DOHH2 (cell line): Measurements from ENCODE around the gene LILRB3.

Source experiments
- H3F3A ChIP-seq: fragments of 200-600 bp; sonication (generic), shearing (Covaris generic); 2 replicates; pipeline ENCODE4 v1.6.0; 2016; ENCODE audit warnings: antibody characterized with exemption, mild to moderate bottlenecking; ENCODE audit not compliant: control insufficient read depth, insufficient read depth
- H3K27ac ChIP-seq: fragments of 200-600 bp; sonication (generic); 2 replicates; pipeline ENCODE4 v1.5.1; 2014; ENCODE audit warnings: low read depth, mild to moderate bottlenecking, low read length, moderate library complexity
- H3K27me3 ChIP-seq: fragments of 200-600 bp; sonication (generic); 2 replicates; pipeline ENCODE4 v1.6.1; 2014; ENCODE audit warnings: mild to moderate bottlenecking, low read length, mixed read lengths; ENCODE audit not compliant: control insufficient read depth
- H3K36me3 ChIP-seq: fragments of 200-600 bp; sonication (generic); 2 replicates; pipeline ENCODE4 v1.6.1; 2014; ENCODE audit warnings: mild to moderate bottlenecking, low read length, moderate library complexity, mixed read lengths; ENCODE audit not compliant: control insufficient read depth
- H3K4me1 ChIP-seq: fragments of 200-600 bp; sonication (generic); 2 replicates; pipeline ENCODE4 v1.6.1; 2014; ENCODE audit warnings: mild to moderate bottlenecking, low read length, mixed read lengths; ENCODE audit not compliant: control insufficient read depth
- H3K4me2 ChIP-seq: fragments of 200-600 bp; sonication (generic); 2 replicates; pipeline ENCODE4 v1.6.0; 2014; ENCODE audit warnings: mild to moderate bottlenecking, low read length, moderate library complexity
- H3K4me3 ChIP-seq: fragments of 200-600 bp; sonication (generic); 2 replicates; pipeline ENCODE4 v1.5.1; 2014; ENCODE audit warnings: mild to moderate bottlenecking, low read length, mixed read lengths
- H3K79me2 ChIP-seq: fragments of 200-600 bp; sonication (generic); 2 replicates; pipeline ENCODE4 v1.6.1; 2014; ENCODE audit warnings: mild to moderate bottlenecking, low read length, mixed read lengths; ENCODE audit not compliant: control insufficient read depth
- H3K9me2 ChIP-seq: fragments of 200-600 bp; sonication (generic); replicated peaks from 2 replicates; pipeline ENCODE4 v1.6.1; 2014; ENCODE audit warnings: mild to moderate bottlenecking, low read length, mixed read lengths; ENCODE audit not compliant: control insufficient read depth
- H3K9me3 ChIP-seq: fragments of 200-600 bp; sonication (generic); 2 replicates; pipeline ENCODE4 v1.6.1; 2014; ENCODE audit warnings: antibody characterized with exemption, low read length, mixed read lengths; ENCODE audit not compliant: control insufficient read depth, insufficient read depth
- H4K20me1 ChIP-seq: fragments of 200-600 bp; sonication (generic); 2 replicates; pipeline ENCODE4 v1.6.0; 2014; ENCODE audit warnings: low read depth, mild to moderate bottlenecking, antibody characterized with exemption, low read length, moderate library complexity; ENCODE audit not compliant: control insufficient read depth, insufficient read depth
- CTCF ChIP-seq: fragments of 200-600 bp; sonication (generic); IDR thresholded peaks from one replicate; pipeline ENCODE4 v1.5.1; 2014; ENCODE audit warnings: antibody characterized with exemption, mild to moderate bottlenecking, low read depth, low read length; ENCODE audit not compliant: poor library complexity, severe bottlenecking
- EZH2phosphoT487 ChIP-seq: fragments of 200-600 bp; sonication (generic); IDR thresholded peaks from 2 replicates; pipeline ENCODE4 v1.6.1; 2017; ENCODE audit warnings: borderline replicate concordance, mild to moderate bottlenecking, antibody characterized with exemption, low read length, moderate library complexity, mixed read lengths

The LILRB3 gene

DNA sequence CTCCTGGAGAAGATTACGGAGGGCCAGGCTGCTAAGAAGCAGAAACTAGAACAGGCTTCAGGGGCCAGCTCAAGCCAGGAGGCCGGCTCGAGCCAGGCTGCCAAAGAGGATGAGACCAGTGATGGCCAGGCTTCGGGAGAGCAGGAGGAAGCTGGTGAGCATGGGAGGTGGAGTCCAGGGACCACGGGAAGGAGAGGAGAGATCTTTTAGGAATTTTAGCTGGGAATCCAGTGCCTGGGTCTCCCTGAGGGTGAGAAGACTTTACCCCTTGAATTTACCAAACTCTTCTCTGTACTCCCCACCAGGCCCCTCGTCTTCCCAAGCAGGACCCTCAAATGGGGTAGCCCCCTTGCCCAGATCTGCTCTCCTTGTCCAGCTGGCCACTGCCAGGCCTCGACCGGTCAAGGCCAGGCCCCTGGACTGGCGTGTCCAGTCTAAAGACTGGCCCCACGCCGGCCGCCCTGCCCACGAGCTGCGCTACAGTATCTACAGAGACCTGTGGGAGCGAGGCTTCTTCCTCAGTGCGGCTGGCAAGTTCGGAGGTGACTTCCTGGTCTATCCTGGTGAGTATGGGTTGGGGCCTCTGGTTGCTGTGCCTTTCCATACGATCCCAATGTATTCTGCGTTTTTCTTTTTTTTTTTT is 30.9 kb downstream of the LILRB3 start:
- Histone ChIP-seq H3F3A (no peaks in the 10 kb centered on the region; the same call in 1 of the 2 replicates), H3K4me1 (peaks cover 19% of the 10 kb centered on the region), H3K27ac (peak overlapping the region; percentile 83), H3K27me3 (no peaks in the 10 kb centered on the region), H3K36me3 (peaks cover 23% of the 10 kb centered on the region), H3K79me2 (peaks cover 29% of the 10 kb centered on the region), H3K4me3 (peak overlapping the region; percentile 85), H3K9me3 (no peaks in the 10 kb centered on the region), H3K9me2 (no peaks in the 10 kb centered on the region), H4K20me1 (peaks cover 4% of the 10 kb centered on the region; the same call in 1 of the 2 replicates), H3K4me2 (peak overlapping the region; percentile 95)
- no peak for TF ChIP-seq EZH2phosphoT487
- TF ChIP-seq CTCF: no peak

DNA sequence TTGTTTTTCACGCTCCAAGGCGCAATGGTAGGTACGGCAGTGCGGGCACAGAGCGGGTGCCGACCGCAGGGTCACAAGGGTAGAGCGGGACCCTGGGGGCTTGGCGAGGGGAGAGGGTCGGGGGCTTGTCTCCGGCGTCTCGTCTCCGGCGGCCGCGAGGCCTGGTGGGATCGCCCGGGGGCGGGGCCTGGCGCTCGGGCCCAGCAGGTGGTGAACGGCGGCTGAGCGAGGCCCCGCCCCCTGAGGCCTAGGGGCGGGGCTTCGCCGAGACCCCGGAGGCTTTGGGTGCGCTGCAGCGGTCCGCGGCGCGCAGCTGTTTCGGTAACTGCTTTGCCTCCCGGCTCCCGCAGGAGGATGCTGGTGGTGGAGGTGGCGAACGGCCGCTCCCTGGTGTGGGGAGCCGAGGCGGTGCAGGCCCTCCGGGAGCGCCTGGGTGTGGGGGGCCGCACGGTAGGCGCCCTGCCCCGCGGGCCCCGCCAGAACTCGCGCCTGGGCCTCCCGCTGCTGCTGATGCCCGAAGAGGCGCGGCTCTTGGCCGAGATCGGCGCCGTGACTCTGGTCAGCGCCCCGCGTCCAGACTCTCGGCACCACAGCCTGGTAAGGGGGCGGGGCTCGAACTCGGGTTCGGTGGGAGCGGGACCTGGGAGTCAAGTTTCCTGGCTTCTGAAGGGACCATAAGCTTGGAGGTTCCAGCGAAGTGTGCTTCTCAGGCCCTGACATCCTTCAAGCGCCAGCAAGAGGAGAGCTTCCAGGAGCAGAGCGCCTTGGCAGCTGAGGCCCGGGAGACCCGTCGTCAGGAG is 31.6 kb downstream of the LILRB3 start, which contains the start of gene TSEN34:
TSEN34 (plus strand) TSS at position 298 of the 800 bp plus-strand sequence; CDS start at position 355, 57 bp downstream.
- peaks cover 19% of the 10 kb centered on the region for H3K4me1 ChIP-seq
- peaks cover 29% of the 10 kb centered on the region for H3K79me2 ChIP-seq
- H3K36me3 ChIP-seq: peaks cover 25% of the 10 kb centered on the region

DNA sequence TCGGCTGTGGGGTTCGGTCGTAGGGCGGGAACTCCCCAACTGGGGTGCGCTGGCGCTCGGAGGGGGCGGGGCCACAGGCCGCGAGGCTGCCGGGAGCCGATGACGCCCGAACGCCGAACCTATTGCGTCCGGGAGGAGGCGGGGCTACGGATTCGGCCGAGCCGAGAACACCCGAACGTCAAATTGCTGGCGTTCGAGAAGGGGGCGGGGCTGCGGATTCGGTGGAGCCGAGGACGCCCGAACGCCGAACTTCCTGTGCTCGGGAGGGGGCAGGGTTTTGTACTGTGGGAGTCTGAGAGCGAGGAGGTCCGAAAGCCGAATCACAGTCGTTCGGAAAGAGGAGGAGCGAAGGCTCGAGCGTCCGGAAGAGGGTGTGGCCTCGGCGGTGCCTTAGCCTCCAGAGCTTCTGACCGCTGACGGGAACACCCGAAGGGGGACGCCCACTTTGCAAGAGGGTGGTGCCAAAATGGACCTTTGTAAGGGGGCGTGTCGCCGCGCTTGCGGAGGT is 32.2 kb downstream of the LILRB3 start:
- no peaks in the 10 kb centered on the region for H3K9me2 ChIP-seq
- H3K79me2 ChIP-seq: peaks cover 29% of the 10 kb centered on the region
- peak overlapping the region; percentile 95 for H3K4me2 ChIP-seq
- H3K36me3 ChIP-seq: peaks cover 25% of the 10 kb centered on the region
- TF ChIP-seq CTCF (no peak), EZH2phosphoT487 (no peak)
- H3K4me3 ChIP-seq: peak overlapping the region; percentile 85
- H3K4me1 ChIP-seq: peaks cover 19% of the 10 kb centered on the region
- peak overlapping the region; percentile 83 for H3K27ac ChIP-seq
- no peaks in the 10 kb centered on the region for H3K27me3 ChIP-seq
- H3F3A ChIP-seq: no peaks in the 10 kb centered on the region; the same call in 1 of the 2 replicates
- H4K20me1 ChIP-seq: peaks cover 4% of the 10 kb centered on the region; the same call in 1 of the 2 replicates
- no peaks in the 10 kb centered on the region for H3K9me3 ChIP-seq

More for the DNA sequence above, 31.6 kb downstream of the LILRB3 start, which contains the start of gene TSEN34:
- H4K20me1 ChIP-seq: peaks cover 4% of the 10 kb centered on the region; the same call in 1 of the 2 replicates
- H3K4me3 ChIP-seq: peak within 1 kb of the TSS; percentile 85
- H3K9me3 ChIP-seq: no peaks in the 10 kb centered on the region
- no peaks in the 10 kb centered on the region for H3K9me2 ChIP-seq
- H3K27ac ChIP-seq: peak within 1 kb of the TSS; percentile 83
- H3K27me3 ChIP-seq: no peaks in the 10 kb centered on the region
- peak within 1 kb of the TSS; percentile 95 for H3K4me2 ChIP-seq
- TF ChIP-seq EZH2phosphoT487 (no peak), CTCF (no peak)
- no peaks in the 10 kb centered on the region; the same call in 1 of the 2 replicates for H3F3A ChIP-seq
